K562 (cell line): Measurements from ENCODE around the gene ALDH16A1. TPM values are rescaled to one million over a fixed set of nuclear protein-coding genes. Genes with fewer than 3 reads are reported as not detected.

Experiments
- C11orf30 ChIP-seq: fragments of 450-650 bp; IDR thresholded peaks from 2 replicates; pipeline ENCODE4 v1.6.1; 2016; ENCODE audit warnings: low read depth, mild to moderate bottlenecking
- CAMTA2 ChIP-seq: fragments of 250-450 bp; sonication (Bioruptor Pico); conservative IDR thresholded peaks from 2 replicates; pipeline ENCODE4 v1.5.1; 2022
- CBX3 ChIP-seq, 2 experiments: IDR thresholded peaks; 1 replicate in 1 of 2; 2 replicates in 1 of 2; pipeline ENCODE4 v1.6.1; 2012; ENCODE audit warnings: inconsistent platforms in 2 of 2, low read length in 2 of 2, borderline replicate concordance in 1 of 2, control low read depth in 1 of 2
- COPS2 ChIP-seq: fragments of 450-650 bp; conservative IDR thresholded peaks from 2 replicates; pipeline ENCODE4 v1.6.1; 2016; ENCODE audit warnings: mild to moderate bottlenecking, moderate library complexity
- GTF2F1 ChIP-seq: IDR thresholded peaks from 2 replicates; pipeline ENCODE4 v1.6.1; 2011; ENCODE audit warnings: low read depth, low read length, improper control_type of control experiment
- HDAC1 ChIP-seq, 2 experiments: fragments of 450-650 bp; IDR thresholded peaks; 2 replicates each; pipeline ENCODE4 v1.6.1; 2016 to 2017; ENCODE audit warnings: inconsistent platforms in 1 of 2, mild to moderate bottlenecking in 1 of 2, moderate library complexity in 1 of 2
- MTA3 ChIP-seq: fragments of 450-650 bp; formaldehyde crosslinking; IDR thresholded peaks from 2 replicates; pipeline ENCODE4 v1.6.1; 2017; ENCODE audit warnings: mild to moderate bottlenecking, borderline replicate concordance
- MYC ChIP-seq, 2 experiments: fragments of 250-450 bp in 1 of 2; sonication (Bioruptor Pico) in 1 of 2; IDR thresholded peaks; 2 replicates each; pipeline versions ENCODE4 v1.5.1 to v1.6.1; 2012 to 2021; ENCODE audit warnings: low read depth in 2 of 2, borderline replicate concordance in 1 of 2, improper control_type of control experiment in 1 of 2, low read length in 1 of 2, mild to moderate bottlenecking in 1 of 2, moderate library complexity in 1 of 2
- PCBP2 ChIP-seq: fragments of 200-400 bp; formaldehyde crosslinking; IDR thresholded peaks from 2 replicates; pipeline ENCODE4 v1.6.1; 2018; ENCODE audit warnings: low read length, low read depth, mild to moderate bottlenecking, moderate library complexity; ENCODE audit not compliant: poor library complexity, severe bottlenecking
- RBM22 ChIP-seq: fragments of 200-400 bp; formaldehyde crosslinking; IDR thresholded peaks from 2 replicates; pipeline ENCODE4 v1.6.1; 2018; ENCODE audit warnings: low read length, low read depth; ENCODE audit not compliant: poor library complexity, severe bottlenecking
- RNF2 ChIP-seq: sonication (generic); IDR thresholded peaks from 2 replicates; pipeline ENCODE4 v1.6.1; 2016
- SMC3 ChIP-seq: conservative IDR thresholded peaks from 2 replicates; pipeline ENCODE4 v1.6.1; 2011; ENCODE audit warnings: low read depth, low read length, improper control_type of control experiment; ENCODE audit not compliant: insufficient read depth
- VEZF1 ChIP-seq: fragments of 200-800 bp; sonication (Bioruptor generic); IDR thresholded peaks from 2 replicates; pipeline ENCODE4 v1.6.1; 2017; ENCODE audit warnings: missing genetic modification characterization, missing compliant biosample characterization
- ZBED1 ChIP-seq: IDR thresholded peaks from 2 replicates; pipeline ENCODE4 v1.6.1; 2014
- ZBTB8A ChIP-seq: fragments of 450-650 bp; IDR thresholded peaks from 2 replicates; pipeline ENCODE4 v1.6.1; 2018; ENCODE audit warnings: mild to moderate bottlenecking, moderate library complexity; ENCODE audit not compliant: partially characterized antibody
- ZNF133 ChIP-seq: fragments of 250-450 bp; sonication (Bioruptor Pico); IDR thresholded peaks from 2 replicates; pipeline ENCODE4 v1.4.0; 2020; ENCODE audit warnings: mild to moderate bottlenecking
- ZNF740 ChIP-seq, 3 experiments: fragments of 200-800 bp in 1 of 3; sonication (Bioruptor generic) in 1 of 3; sonication (generic) in 1 of 3; formaldehyde crosslinking in 1 of 3; IDR thresholded peaks; 2 replicates each; pipeline versions ENCODE4 v1.6.1 to v1.8.0; 2016 to 2022; ENCODE audit warnings: mild to moderate bottlenecking in 2 of 3, missing compliant biosample characterization in 2 of 3, missing genetic modification characterization in 2 of 3, missing genetic modification reagents in 1 of 3
- polyA plus RNA-seq, 8 experiments: library from polyadenylated mRNA; depleted of rRNA in 4 of 8; stranded (reverse) in 5 of 8; unstranded in 3 of 8; fragments of >200 nt; fragmentation: Nextera tagmentation in 2 of 8; fragmentation: Illumina TruSeq in 1 of 8; extraction: Ambion mirVana in 2 of 8; extraction: Trizol in 1 of 8; gene quantifications; 2 replicates each; pipeline versions ENCODE4 v1.2.1 to v1.2.3, GENCODE V29; 2011 to 2014; ENCODE audit warnings: inconsistent platforms in 1 of 8, missing spikeins in 1 of 8
- total RNA-seq, 7 experiments: library from RNA; depleted of rRNA in 6 of 7; stranded (reverse); fragments of >200 nt in 6 of 7; fragmentation: Illumina TruSeq in 2 of 7; extraction: Trizol in 2 of 7; gene quantifications; 2 replicates each; pipeline versions ENCODE4 v1.2.1 to v1.2.3, GENCODE V29; 2011 to 2021; ENCODE audit warnings: low replicate concordance in 1 of 7
- TF ChIP-seq, protein P1 (sequence below): fragments of 250-450 bp; sonication (Bioruptor Pico); IDR thresholded peaks from 2 replicates; pipeline ENCODE4 v1.8.0; 2022; ENCODE audit warnings: moderate library complexity, mild to moderate bottlenecking, inconsistent platforms
- TF ChIP-seq, protein P2 (sequence below): fragments of 450-650 bp; IDR thresholded peaks from 2 replicates; pipeline ENCODE4 v1.6.1; 2016; ENCODE audit warnings: low read depth, mild to moderate bottlenecking, moderate library complexity
- TF ChIP-seq, protein P3 (sequence below): sonication (generic); formaldehyde crosslinking; IDR thresholded peaks from 2 replicates; pipeline ENCODE4 v1.8.1; 2023; ENCODE audit warnings: mild to moderate bottlenecking, missing genetic modification reagents

ALDH16A1 gene
- total and polyA plus RNA-seq, 9 of the 15 experiments (the other 6 are each of a cell fraction or from before 2014, with no cell fraction given) = 2.2 to 52.2 (median 7.6) TPM

DNA sequence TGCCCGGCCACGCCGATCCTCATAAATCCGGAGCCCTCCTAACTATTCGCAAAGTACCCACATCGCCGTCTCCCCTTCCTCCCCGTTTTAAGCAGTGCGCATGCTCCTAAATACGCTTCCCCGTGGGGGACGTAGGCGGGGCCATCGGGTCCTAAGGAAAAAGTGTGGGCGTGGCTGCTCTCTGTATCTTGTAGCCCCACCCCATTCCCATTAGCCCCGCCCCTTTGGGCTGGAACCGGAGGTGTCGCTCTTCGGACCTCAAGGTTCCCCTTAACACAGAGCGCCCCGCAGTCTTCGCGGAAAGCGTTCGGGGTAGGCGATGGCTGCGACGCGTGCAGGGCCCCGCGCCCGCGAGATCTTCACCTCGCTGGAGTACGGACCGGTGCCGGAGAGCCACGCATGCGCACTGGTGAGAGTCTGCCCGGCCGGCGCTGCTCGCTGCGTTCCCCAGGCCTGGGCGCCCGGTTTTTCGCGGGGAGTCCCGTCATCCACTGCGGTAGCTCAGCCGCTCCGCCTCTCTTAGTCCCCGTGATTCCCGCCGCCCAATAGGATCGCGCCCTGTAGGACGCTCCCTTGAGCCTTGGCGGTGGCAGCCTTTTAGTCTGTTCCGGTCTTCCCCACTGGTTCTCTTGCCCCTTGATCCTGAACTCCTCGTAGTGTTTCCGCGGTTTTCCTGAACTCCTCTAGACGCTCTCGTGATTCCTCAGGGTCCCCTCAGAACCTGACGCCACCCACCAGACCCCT is at the start of gene ALDH16A1 (continued):
- TF ChIP-seq C11orf30 (peak; percentile 70), MYC (IDR thresholded peaks at IDR 0.05; ENCODE audit: low read depth, low read length) (peak; percentile 67; the same call in 1 of the 2 replicates), MYC (CRISPR knock-in tag; IDR thresholded peaks at IDR 0.05; ENCODE audit: borderline replicate concordance, low read depth) (no peak), MTA3 (peak; percentile 87), GTF2F1 (peak; percentile 61; the same call in 1 of the 2 replicates), ZBTB8A (no peak), ZNF740 (CRISPR knock-in tag; IDR thresholded peaks at IDR 0.05) (no peak), ZNF740 (tag; IDR thresholded peaks at IDR 0.05) (no peak), RBM22 (no peak), CBX3 (IDR thresholded peaks at IDR 0.05; ENCODE audit: borderline replicate concordance in 1 of 2, low read length in 2 of 2) (0 out of 3 replicates have a peak, but pooled peaks of 1 of the 2 experiments have one; percentile 18), SMC3 (no peak), PCBP2 (no peak), HDAC1 (IDR thresholded peaks at IDR 0.05) (no peak), ZNF133 (CRISPR knock-in tag) (no peak), RNF2 (0 out of 2 replicates have a peak, but pooled peaks have one; percentile 46), COPS2 (no peak), VEZF1 (CRISPR knock-in tag) (peak; percentile 61; the same call in 1 of the 2 replicates), ZBED1 (0 out of 2 replicates have a peak, but pooled peaks have one; percentile 49), CAMTA2 (CRISPR knock-in tag) (no peak)
- TF ChIP-seq, protein P1, sequence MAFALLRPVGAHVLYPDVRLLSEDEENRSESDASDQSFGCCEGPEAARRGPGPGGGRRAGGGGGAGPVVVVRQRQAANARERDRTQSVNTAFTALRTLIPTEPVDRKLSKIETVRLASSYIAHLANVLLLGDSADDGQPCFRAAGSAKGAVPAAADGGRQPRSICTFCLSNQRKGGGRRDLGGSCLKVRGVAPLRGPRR (CRISPR knock-in tag) = no peak
- TF ChIP-seq, protein P2, sequence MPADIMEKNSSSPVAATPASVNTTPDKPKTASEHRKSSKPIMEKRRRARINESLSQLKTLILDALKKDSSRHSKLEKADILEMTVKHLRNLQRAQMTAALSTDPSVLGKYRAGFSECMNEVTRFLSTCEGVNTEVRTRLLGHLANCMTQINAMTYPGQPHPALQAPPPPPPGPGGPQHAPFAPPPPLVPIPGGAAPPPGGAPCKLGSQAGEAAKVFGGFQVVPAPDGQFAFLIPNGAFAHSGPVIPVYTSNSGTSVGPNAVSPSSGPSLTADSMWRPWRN = no peak
- TF ChIP-seq, protein P3, sequence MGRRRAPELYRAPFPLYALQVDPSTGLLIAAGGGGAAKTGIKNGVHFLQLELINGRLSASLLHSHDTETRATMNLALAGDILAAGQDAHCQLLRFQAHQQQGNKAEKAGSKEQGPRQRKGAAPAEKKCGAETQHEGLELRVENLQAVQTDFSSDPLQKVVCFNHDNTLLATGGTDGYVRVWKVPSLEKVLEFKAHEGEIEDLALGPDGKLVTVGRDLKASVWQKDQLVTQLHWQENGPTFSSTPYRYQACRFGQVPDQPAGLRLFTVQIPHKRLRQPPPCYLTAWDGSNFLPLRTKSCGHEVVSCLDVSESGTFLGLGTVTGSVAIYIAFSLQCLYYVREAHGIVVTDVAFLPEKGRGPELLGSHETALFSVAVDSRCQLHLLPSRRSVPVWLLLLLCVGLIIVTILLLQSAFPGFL = no peak
